ENCODE measurements around the gene CDY2B. TPM values are rescaled to one million over a fixed set of nuclear protein-coding genes. Genes with fewer than 3 reads are reported as not detected.
"Not testable (repeated sequence)": the region's sequence is repeated elsewhere in the genome, so short reads cannot be mapped to it uniquely, and the experiment has no call there.

CDY2B gene
- total RNA-seq, 1 donor from 2014 or later = not detected

GRCh38 chrY:17832149-17832548 is 47.9 kb downstream of the CDY2B start:
- not testable (repeated sequence) for H3K9me3 Mint-ChIP-seq; H3K4me3 Mint-ChIP-seq; H3K36me3 Mint-ChIP-seq; H3K27ac Mint-ChIP-seq; H3K27me3 Mint-ChIP-seq; DNase-seq (ENCODE audit: extremely low spot score, unreplicated experiment); H3K4me1 Mint-ChIP-seq (ENCODE audit: unreplicated experiment)

Other genes with a start within 250 kb of the CDY2B start
- not detected in 2 replicates for gene CDY2A, start 145.6 kb upstream of the CDY2B start, total RNA-seq (ENCODE audit: low replicate concordance)